Measurements from ENCODE around the gene PRPF39.
"Not testable (repeated sequence)": the region's sequence is repeated elsewhere in the genome, so short reads cannot be mapped to it uniquely, and the experiment has no call there.

PRPF39 gene

DNA sequence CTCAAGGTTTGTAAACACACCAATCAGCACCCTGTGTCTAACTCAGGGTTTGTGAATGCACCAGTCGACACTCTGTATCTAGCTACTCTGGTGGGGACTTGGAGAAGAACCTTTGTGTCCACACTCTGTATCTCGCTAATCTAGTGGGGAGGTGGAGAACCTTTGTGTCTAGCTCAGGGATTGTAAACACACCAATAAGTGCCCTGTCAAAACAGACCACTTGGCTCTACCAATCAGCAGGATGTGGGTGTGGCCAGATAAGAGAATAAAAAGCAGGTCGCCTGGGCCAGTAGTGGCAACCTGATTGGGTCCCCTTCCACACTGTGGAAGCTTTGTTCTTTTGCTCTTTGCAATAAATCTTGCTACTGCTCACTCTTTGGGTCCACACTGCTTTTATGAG is 2.8 kb upstream of the PRPF39 start:
- DNase-seq, result not testable (repeated sequence)

DNA sequence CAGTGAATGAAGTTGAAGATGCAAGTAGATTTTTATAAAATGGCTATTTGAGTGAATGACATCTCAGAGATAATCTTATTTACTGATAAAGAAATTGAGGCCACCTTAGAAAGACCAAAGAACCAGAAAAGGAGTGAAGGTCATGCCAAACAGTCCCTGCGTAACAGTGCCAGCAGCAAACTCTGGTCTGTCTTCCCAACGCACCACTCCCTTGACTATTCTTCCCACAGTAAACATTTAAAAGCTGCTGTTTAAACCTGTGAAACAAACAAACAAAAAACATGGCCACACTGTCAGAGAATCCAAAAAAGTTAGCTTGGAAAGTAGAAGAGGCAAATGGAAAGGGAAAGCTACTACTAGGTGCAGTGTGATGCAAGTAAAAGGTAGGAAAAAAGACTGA is 1.5 kb upstream of the PRPF39 start:
- DNase-seq, result no peak

DNA sequence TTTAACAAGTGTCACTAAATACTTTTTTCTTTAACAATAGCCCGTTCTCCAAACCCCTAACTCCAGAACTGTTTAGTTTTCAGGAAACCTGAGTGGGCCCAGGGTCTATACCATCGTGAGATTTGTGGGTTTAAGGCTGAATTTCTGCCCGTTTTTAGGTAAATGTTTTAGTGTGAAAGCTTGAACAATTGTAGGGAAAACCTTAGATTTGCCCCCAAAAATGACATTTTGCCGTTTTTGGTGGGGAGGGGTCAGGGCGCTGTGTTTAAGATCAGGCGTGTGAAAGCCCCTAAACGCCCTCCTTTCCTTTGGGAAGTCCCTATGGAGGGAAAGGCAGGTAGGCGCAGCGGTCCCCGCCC is 320 bp upstream of the PRPF39 start:
- DNase-seq, result no peak

DNA sequence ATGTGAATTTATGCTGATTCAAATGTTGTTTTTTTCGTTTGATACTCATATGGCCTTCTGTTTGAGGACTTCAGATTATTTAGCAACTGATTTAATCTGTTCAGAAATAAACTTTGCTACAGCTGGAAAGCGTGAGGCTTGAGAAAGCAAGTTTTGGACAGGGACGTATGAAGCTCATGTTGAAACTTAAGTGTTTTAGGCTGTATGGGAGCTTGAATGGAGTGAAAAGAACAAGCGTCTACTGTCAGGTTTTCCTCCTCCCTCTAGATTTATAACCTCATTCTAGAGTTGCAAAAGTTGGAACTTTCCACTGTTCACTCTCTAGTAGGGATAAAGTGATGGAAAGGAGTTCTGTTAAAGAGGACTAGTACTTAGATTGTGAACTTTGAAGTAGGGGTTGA is 1.0 kb downstream of the PRPF39 start:
- DNase-seq, result no peak

DNA sequence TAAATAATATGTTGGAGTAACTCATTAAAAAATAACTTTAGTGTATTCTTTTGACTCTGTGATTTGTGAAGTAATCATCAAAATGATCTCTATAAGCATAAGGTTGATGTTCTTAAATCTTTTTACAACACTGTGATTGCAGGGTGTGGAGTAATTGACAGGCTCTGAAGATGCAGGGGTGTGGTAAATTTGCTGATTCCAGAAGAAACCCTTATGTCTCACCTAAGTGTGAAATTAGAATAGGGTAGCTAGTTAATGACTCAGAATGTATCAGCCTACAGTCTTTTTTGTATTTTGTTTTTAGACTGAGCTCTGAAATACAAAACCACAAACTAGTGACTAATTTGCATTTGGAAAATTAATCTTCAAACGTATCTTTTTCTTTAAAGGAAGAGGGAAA is 5.9 kb downstream of the PRPF39 start:
- DNase-seq, result no peak

DNA sequence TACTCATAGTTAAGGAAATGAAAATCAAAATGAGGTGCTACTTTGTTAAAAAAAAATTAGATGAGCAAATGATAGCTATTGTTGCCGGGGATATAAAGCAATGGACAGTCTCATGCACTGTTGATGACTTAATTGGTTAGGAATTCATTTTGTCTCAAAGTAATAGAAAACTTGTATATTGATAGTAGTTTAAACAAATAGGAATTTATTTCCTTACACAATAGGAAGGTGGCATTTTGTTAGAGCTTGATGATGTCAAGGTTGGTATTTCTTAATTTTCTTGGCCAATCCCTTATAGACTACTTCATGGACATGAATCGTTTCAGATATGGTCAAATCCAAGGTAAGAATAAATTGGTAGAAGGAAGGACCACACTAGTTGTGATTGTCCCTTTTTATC is 7.8 kb downstream of the PRPF39 start:
- DNase-seq, result no peak

DNA sequence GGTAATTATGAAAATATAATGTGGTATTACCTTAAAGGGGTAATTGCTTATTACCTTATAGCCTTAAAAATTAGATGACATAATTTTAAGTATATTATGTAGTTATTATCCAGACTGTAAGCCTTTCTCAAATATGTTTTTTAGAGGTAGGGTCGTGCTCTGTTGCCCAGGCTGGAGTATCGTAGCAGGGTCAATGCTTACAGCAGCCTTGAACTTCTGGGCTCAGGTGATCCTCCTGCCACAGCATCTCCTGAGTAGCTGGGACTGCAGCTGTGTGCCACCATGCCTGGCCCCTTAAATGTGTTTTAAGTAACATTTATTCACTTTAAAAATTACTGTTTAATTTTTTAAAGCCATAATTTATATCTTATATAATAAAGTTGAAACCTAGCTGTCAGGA is 10.4 kb downstream of the PRPF39 start:
- DNase-seq, result no peak

DNA sequence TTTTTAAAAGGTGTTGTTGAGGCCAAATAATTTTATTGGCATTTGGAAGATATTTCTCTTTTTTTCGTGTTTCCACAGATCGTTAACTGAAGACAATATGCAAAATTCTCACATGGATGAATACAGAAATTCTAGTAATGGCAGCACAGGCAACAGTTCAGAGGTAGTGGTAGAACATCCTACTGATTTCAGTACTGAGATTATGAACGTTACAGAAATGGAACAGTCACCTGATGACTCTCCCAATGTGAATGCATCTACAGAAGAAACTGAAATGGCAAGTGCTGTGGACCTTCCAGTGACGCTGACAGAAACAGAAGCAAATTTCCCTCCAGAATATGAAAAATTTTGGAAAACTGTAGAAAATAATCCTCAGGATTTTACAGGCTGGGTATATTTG is 11.2 kb downstream of the PRPF39 start:
- DNase-seq, result no peak

DNA sequence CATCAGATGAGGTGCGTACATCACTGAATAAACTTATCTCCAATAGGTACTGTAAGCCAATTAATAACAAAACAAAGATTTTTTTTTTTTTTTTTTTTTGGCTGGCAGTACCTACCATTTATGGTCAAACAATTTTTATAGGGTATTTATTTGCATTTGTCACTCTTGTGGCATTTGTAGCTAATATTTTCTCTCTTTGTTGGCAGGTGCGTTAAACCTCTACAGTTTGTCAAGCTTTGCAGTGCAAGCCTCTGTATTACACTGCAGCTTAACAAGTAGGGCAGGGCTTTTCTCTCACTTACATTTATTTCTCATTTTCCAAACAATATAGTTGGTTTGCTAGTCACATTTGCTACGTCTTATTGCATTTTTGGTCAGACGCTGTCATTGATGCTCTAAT is 12.3 kb downstream of the PRPF39 start:
- DNase-seq, result no peak

DNA sequence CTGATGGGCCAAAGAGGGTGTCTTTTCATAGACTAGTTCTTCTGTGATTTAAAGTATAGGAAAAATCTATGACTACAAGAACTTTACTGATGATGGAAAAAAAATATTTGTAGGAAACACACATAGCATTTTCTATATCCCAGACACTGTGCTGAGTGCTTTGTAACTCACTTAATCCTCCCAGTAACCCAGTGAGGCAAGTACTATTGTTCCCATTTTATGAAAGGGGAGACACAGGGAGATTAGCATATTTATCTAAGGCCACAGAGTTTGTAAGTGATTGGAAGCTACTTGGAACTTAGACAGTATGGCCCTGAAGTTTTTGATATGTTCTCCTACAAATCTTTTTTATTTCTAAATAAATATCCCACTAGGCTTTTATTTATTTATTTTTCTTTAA is 19.9 kb downstream of the PRPF39 start:
- no peak for DNase-seq

DNA sequence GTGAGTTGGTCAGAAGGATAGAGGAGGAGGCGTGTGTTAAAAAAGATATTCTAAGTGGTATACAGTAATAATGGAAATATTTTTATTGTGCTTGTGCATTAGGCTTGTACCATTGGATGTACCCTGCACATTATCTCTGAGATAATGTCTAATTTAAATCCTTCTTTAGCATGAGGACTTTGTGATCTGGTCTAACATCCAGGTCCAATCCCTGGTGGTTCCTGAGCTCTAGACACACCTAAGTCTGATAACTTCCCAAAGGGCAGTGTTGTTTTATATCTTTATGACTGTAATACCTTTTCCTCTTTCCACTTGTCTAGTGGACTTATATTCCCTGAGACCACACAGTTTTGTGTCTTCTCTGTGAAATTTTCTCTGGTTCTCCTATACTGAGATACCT is 20.6 kb downstream of the PRPF39 start:
- no peak for DNase-seq

DNA sequence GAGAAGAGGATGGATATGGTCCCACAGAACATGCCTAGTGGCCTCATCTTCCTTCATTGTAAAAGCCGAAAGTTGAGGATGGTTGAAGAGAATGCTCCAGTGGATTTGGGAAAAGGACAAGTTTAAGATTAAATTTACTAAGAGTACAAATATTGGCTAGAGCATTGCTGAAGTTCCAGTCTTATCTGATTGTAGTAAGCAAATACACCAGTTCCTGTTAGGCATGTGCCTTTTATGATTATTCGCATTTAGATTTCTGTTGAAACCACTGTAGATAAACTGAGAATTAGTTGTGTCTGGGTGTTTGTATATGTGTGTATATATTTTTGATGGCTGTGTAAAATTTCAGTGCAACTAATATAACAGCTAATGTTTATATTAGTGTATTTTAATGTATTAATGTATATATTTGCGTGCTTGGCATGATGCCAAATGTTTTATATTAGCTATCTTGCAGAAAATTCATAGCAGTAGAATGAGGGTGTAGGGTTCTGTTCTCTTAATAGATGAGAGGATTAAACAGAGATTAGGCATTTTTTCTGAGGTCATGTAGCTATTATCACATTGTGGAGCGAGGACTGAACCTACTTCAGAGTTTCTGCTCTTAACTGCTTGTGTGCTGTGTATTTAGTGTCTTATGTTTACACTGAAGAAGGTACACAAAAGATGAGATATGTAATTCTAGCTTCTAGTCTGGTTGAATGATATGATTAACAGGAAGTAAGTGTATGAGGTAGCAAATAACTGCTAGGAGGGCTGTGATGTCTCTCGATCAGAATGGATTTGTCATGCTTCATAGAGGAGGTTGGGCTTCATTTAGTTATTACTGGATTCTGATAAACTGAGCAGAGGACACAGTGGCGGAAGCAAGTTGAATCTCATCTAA is 29.2 kb downstream of the PRPF39 start:
- no peak for DNase-seq

DNA sequence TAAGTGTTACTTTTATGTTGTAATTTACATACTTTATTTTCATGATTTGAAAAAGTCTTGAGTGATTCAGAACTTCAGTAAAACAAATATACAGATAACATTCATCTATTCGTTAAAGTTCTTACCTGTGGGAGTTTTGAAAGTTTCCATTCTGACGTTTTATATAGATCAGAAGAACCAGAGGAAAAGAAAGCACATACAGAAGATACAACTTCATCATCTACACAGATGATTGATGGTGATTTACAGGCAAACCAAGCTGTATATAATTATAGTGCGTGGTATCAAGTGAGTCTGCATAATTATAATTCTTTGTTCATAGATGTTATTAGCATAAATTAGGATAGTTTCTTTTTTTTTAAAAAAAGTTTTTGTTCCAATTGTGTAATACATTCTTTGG is 30.4 kb downstream of the PRPF39 start:
- no peak for DNase-seq

DNA sequence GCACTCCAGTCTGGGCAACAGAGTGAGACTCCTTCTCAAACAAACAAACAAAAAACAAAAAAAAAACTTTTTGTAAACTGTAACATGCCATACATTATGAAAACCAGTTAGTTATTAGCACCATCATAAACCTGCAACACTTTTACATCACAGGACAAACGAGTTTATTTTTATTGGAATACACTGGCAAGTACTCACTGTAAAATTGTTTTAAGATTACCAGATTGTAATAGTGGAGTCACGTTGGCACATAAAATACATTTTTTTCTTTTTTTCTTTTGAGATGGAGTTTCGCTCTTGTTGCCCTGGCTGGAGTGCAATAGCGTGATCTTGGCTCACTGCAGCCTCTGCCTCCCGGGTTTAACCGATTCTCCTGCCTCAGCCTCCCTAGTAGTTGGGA is 34.7 kb downstream of the PRPF39 start:
- no peak for DNase-seq

DNA sequence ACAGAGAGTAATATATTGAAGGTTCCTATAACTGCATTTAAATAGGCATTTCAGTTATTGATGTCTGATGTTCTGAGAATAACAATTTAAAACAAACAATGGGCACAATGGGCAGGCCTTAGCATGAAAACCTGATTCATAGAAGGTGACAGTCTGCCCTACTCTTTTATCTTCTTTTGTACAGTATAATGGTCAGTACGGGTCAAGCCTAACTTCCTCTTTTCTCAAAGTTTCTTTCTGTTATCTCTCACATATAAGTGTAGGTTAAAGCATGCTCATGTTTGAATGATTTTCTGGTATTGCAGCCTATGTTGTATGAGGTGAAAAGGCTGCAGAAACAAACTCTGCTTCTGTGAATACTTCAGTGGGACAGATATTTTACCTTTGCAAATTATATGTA is 36.2 kb downstream of the PRPF39 start:
- DNase-seq, result no peak

DNA sequence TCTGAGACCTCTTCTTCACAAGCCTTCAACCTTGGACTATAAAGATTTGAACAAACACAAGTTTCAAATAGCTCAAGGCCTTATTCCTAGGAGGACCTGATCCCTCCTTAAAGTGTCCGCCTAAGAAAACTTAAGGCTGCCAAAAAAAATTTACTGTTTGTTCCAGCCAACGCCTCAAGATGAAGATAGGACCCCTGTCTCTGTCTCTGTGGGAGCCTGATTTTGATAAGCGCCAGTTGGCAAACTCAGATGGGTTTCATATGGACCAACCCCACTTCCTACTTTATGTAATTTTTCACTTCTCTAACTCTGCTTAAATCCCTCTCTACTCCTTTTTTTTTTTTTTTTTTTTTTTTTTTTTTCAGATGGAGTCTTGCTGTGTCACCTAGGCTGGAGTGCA is 39.4 kb downstream of the PRPF39 start:
- DNase-seq, result no peak

DNA sequence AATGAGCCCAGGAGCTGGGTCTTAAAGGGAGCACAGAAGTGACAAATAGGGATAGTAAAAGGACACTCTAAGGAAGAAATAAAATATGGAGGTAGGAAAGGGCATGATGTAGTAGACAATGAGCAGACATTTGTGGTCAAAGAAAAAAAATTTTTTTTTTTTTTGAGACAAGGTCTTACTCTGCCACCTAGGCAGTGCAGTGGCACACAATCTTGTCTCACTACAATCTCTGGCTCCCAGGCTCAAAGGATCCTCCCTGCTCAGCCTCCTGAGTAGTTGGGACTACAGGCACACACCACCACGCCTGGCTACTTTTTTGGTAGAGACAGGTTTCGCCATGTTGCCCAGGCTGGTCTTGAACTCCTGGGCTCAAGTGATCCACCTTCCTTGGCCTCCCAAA is 41.8 kb downstream of the PRPF39 start:
- no peak for DNase-seq

DNA sequence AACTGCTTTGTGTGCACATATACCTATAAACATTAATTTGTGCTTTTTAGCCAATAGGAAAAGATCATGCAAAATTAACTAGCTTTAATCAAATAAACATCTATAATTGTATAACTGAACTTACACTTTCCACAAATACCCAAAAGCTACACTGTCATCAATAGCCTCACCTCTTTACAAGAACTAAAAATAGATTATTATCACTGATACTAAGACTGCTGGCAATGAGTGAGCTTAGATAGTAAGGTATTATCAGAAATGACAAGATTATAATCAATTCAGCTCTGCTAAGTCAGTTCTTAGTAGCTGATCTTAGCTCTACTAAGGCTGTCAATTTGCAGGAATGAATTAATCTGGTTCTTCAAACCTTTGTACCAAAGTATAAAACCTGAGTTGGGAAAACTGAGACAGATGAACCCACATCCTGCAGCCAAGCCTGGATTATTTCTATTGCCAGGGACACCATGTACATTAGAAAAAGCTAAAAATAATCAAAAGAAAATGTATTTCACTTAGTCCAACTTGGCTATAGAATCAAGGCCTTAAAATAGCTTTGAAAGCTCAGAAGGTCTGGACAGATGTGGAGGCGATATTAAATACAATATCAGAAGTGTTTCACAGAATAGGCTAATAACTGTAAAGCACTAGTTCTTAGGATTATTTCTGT is 45.2 kb downstream of the PRPF39 start:
- no peak for DNase-seq

DNA sequence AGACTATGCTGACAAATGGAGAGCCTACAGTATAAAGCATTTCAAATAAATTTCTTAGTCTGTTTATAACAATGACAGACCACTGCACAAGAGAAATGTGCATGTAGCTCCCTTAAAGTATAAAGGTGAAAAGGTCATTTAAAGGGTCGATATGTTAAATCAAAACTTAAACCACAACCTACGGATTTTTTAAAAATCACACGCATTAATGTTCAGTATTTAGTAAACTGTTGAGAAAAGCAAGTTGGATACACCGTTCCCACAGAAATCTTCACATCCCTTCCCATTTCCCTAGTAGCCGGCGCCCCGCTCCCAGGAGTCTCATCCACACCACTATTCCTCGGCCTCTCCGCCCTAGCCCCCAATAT is 49.8 kb downstream of the PRPF39 start:
- DNase-seq, result peak in 1 of 51 donors; percentile 41

DNA sequence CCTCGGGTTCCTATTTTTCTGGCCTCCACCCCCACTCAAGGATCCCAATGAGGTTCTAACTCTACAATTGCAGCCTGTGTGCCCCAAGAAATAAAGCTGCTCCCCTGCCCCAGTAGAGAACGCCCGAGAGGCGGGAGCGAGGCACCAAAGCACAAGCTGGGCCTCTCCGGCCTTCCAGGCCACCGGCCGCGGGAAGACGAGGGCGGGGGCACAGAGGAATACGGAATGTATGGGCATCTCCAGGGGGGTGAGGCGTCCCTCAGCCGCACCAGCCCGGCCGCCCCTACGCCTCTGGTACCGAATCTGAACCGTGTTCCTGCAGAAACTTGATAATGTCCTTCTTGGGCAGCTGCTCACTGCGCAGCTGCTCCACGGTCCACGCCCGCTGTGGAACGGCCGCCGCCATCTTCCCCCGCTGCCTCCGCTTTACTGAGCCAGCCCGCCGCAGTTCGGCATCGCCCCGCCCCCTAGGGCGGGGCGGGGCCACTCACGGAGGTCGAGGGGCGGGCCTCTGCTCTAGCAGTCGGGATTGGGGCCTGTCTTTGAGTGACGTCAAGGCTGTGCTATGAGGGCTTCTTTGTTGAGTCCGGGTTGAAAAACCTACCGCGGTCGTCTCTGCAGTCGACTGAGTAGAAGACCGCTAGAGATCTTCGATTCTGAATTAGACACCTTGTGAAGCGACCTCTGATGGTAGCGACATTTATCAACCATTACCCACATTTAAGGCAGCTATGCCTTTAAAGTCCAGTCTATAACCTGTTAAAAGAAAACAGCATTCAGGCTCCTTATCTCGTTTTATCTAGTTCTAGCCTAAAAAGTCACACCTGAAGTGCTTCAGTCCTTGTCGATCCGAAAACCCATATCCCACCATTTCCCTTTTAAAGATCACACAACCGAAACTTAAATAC is 50.4 kb downstream of the PRPF39 start, which contains the start of gene FKBP3:
TSS of gene FKBP3 (minus strand) at position 431 of the 908 bp plus-strand sequence. CDS start at position 406, 25 bp downstream.
- peak; percentile 56 to 99 (median 93) for DNase-seq

DNA sequence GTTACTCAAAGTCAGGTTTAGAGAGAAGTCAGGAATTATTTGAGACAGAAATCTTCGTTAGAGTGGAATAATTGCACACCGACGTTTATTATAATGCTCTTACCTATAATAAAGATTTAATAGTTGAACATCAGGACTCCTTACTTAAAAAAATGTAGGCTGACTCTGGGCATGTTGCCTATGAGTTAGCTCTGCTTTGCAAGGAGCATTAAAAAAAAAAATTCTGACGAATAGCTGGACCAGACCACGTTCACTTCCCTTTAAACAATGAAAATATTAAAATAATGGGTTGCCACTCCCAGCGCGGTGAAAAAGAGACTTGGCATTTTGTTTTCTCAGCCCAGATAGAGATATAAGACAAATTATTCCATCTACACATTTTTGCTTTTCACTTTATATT is 51.2 kb downstream of the PRPF39 start:
- no peak for DNase-seq
